NCI-H446 treated with DMSO at 0.1 percent for 48 hours (cell line): ENCODE results near the gene C10orf71.

Source experiments
- DNase-seq: peaks from one replicate; lab custom pipeline; 2025; lab: John Stamatoyannopoulos, UW

C10orf71 gene

DNA sequence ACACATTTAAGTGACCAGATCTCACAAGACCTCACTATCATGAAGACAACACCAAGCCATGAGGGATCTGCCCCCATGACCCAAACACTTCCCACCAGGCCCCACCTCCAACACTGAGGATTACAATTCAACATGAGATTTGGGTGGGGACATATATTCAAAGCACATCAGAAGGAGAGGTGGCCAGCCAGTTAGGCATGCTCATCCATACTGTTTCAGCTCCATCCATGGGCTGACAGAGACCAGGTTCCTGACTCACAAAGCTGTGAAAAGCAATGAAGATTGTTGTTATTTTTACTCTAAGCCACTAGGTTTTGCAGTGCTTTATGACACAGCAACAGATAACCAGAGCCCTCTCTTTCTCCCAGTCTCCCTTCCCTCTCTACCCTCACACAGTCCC is 36.0 kb downstream of the C10orf71 start:
- DNase-seq = no peak

DNA sequence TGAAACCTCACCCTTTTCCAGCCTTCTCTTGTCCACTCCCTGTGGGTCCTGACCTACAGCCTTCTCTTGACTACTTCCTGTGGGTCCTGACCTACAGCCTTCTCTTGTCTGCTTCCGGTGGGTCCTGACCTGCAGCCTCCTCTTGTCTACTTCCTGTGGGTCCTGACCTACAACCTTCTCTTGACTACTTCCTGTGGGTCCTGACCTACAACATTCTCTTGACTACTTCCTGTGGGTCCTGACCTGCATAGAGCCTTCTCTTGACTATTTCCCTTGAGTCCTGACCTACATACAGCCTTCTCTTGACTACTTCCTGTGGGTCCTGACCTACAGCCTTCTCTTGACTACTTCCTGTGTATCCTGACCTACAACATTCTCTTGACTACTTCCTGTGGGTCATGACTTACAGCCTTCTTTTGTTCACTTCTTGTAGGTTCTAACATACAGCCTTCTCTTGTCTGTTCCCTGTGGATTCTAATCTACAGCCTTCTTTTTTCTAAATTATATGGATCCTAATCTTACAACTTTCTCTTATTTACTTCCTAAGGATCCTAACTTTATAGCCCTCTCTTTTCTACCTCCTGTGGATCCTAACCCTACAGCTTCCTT is 36.5 kb downstream of the C10orf71 start:
- no peak for DNase-seq

GRCh38 chr10:49338604-49339003 is 39.6 kb downstream of the C10orf71 start:
- no peak for DNase-seq

DNA sequence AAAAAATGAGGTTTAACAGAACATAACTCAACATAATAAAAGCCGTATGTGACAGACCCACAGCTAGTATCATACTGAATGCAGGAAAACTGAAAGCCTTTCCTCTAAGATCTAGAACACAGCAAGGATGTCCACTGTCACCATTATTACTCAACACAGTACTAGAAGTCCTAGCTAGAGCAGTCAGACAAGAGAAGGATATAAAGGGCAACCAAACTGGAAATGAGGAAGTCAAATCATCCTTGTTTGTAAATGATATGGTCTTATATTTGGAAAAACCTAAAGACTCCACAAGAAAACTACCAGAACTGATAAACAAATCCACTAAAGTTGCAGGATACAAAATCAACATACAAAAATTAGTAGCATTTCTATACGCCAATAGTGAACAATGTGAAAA is 45.9 kb downstream of the C10orf71 start:
- DNase-seq = no peak

GRCh38 chr10:49347342-49347741 is 48.4 kb downstream of the C10orf71 start:
- DNase-seq = no peak

- DNase-seq = no peak
Observed at GRCh38 chr10:49347827-49348226, 48.9 kb downstream of the C10orf71 start.

- no peak for DNase-seq
Observed at GRCh38 chr10:49348593-49348992, 49.6 kb downstream of the C10orf71 start.

DNA sequence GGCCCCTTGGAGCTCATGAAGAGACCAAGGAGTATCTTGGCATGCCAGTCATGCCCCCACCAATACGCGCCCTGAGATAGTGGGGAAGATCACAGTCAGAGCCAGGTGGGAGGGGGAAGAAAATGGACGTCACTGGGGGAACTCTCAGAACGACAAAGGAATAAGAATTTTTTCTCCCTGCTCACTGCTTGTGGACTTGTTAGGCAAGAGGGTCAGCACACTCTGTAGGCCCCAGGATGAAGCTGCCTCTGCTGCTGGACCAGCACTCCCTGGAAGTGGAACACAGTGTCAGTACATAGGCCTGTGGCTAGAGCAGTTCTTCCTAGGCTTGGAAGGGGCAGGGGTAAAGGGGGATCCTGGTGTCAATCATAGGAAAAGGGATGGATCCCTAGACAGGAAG is 50.4 kb downstream of the C10orf71 start:
- no peak for DNase-seq

DNA sequence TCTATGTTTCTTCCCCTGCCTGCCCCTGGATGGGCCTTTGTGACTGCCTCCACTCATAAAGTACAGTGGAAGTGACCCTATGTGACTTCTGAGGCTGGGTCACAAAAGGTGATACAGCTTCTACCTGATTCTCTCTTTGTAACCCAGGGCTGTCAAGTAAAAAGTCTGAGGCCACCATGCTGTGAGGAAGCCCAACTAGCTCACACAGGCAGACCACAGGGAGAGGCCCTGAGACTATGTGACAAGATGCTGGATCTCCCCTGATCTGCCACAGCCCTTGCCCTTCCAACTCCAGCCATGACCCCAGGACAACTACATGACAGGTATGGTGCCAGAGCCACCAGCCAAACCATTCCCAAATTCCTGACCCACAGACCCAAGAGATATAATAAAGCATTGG is 51.2 kb downstream of the C10orf71 start:
- DNase-seq = no peak

DNA sequence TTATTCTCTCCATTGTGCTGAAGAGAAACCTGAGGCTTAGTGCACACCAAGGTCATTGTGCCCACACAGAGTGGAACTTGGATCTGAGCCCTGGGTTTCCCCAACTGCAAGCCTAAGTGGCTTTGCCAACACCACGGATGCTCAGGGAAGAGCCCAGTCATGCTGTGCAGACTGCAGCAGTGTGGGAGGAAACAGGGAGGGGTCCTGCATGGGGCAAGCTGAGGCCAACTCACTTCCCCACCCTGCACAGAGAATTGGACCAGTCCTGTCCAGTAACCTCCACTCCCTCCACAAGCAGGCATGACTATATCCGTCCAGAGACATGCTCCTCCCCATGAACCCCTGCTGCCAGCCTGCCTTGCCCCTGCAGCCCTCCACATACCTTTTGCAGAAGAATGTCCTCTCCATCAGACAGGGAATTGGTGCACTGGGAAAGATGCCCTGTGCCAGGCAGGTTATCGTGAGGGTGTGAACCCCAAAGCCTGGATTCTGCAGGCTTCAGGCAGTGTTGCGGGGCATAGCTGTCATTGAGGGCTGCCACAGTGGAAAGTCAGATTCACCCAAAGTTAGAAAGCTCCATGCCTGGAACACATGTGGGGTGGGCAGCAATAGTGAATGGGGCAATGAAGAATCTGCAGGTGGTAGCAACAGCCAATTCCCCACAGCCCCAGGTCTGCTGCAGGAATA is 52.0 kb downstream of the C10orf71 start:
- no peak for DNase-seq

GRCh38 chr10:49351669-49352068 is 52.7 kb downstream of the C10orf71 start:
- DNase-seq = no peak

DNA sequence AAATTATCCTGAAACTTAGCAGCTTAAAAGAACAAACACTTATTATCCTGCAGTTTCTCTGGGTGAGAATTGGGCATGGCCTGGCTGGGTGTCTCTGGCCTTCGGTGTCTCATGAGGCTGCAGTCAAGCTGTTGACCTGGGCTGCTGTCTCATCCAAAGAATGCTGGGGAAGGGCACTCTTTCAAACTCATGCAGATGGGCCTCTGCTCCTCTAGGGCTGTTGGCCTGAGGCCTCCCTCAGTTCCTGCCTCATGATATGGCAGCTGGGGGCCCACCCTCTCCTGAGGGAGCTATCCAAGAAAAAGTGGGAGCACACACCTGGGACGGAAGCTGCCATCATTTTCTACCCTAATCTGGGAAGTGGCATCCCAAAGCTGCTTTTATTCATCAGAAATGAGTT is 53.4 kb downstream of the C10orf71 start:
- DNase-seq = no peak

- no peak for DNase-seq
Observed at GRCh38 chr10:49353026-49353894, 54.3 kb downstream of the C10orf71 start.

GRCh38 chr10:49353895-49354566 is 55.1 kb downstream of the C10orf71 start:
- DNase-seq = no peak

DNA sequence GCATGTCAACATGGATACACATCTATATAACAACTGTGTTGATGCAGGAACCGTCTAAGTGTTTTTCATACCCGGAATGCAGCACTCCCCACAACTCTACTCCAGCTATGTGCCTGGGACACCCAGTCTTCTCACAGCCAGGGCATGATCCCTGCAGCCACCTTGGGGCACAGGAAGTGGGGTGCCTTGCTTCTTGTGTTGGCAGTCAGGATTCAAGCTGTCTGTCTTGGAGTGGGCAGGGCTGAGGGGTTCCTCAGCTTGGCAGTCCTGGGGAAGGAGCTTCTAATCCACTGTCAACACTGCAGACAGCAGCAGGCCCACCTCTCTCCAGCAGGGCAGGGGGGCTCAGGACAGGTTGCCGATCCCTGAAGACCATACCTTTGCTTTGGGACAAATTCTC is 55.6 kb downstream of the C10orf71 start:
- no peak for DNase-seq

- DNase-seq = no peak
Observed at GRCh38 chr10:49355221-49355620, 56.3 kb downstream of the C10orf71 start.

GRCh38 chr10:49356181-49356580 is 57.2 kb downstream of the C10orf71 start:
- peak; percentile 1 for DNase-seq

- DNase-seq = no peak
Observed at GRCh38 chr10:49356944-49357343, 58.0 kb downstream of the C10orf71 start.

DNA sequence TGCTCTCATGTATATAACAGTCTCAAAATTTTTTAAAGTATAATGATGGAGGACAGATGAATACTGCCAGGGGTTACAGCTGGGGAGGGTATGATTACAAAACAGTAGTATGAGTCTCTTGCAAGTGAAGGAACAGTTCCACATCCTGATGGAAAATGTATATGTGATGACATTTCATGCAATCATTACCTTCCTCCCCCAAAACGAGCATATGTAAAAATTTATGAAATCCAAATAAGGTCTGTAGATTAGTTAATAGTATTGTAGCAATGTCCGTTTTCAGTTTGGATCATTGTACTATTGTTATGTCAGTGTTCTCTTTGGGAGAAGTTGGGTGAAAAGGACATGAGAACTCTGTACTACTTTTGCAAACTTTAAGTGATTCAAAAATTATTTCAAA is 58.9 kb downstream of the C10orf71 start:
- DNase-seq = no peak

- DNase-seq = peak; percentile 21
Observed at GRCh38 chr10:49359349-49360270, 60.6 kb downstream of the C10orf71 start.
